LNCaP clone FGC (cell line): ENCODE data around the gene COL24A1.

ENCODE experiments used
- DNase-seq: peaks from one replicate; pipeline ENCODE4 v3.0.0-alpha.2; 2011; ENCODE audit warnings: low read depth
- H3K4me3 ChIP-seq: 2 replicates; pipeline ENCODE4 v1.5.1; 2011; ENCODE audit warnings: mild to moderate bottlenecking, low read depth, low read length, control low read depth
- CTCF ChIP-seq: IDR thresholded peaks from 2 replicates; pipeline ENCODE4 v1.5.1; 2012; ENCODE audit warnings: mild to moderate bottlenecking; ENCODE audit not compliant: control insufficient read depth, insufficient read depth; ENCODE audit errors: extremely low read depth

COL24A1 gene

GRCh38 chr1:86176226-86176625 is 19.7 kb upstream of the COL24A1 start:
- TF ChIP-seq CTCF = no peak
- H3K4me3 ChIP-seq = no peak overlapping the region
- DNase-seq = no peak

- no peak for DNase-seq
- TF ChIP-seq CTCF = no peak
- no peak overlapping the region for H3K4me3 ChIP-seq
Observed at GRCh38 chr1:86175756-86176155, 19.2 kb upstream of the COL24A1 start.

GRCh38 chr1:86169625-86170024 is 13.1 kb upstream of the COL24A1 start:
- no peak overlapping the region for H3K4me3 ChIP-seq
- TF ChIP-seq CTCF = peak; percentile 28
- no peak for DNase-seq

- H3K4me3 ChIP-seq = no peak overlapping the region
- TF ChIP-seq CTCF = no peak
- DNase-seq = no peak
Observed at GRCh38 chr1:86159800-86160199, 3.2 kb upstream of the COL24A1 start.

- DNase-seq = no peak
- no peak for TF ChIP-seq CTCF
- no peak overlapping the region for H3K4me3 ChIP-seq
Observed at GRCh38 chr1:86155807-86156565, 586 bp downstream of the COL24A1 start.

GRCh38 chr1:86155051-86155806 is 1.3 kb downstream of the COL24A1 start:
- H3K4me3 ChIP-seq = no peak overlapping the region
- no peak for TF ChIP-seq CTCF
- DNase-seq = no peak
